ENCODE results near the gene RPL36AL. TPM values are rescaled to one million over a fixed set of nuclear protein-coding genes. Genes with fewer than 3 reads are reported as not detected.

RPL36AL gene
- total RNA-seq, 1 experiment from 2014 or later = 223 TPM

- DNase-seq (ENCODE audit: low spot score) = no peak
Observed at GRCh38 chr14:49581209-49582112, 39.0 kb downstream of the RPL36AL start.

GRCh38 chr14:49579841-49580240 lies 40.6 kb downstream of the RPL36AL start:
- DNase-seq (ENCODE audit: low spot score) = no peak

- DNase-seq (ENCODE audit: low spot score) = no peak
Observed at GRCh38 chr14:49578141-49578540, 42.3 kb downstream of the RPL36AL start.

DNA sequence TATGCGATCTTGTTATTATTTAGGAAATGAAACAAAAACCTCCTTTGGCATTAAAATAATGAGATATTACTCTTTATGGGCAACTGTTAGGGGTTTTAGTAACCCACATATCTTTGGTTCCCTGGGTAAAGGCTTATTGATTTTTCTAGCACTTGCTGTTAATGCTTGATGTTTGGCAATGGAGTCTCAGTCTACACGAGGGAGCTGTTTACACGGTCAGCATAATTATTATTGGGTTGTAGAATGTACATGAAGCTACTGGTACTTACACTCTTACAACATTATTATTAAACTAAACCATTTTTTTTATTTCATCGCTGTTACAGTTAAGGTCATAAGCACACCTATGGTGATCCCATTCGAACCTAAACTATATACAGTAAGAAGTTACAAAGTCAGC lies 46.4 kb downstream of the RPL36AL start:
- no peak for DNase-seq (ENCODE audit: low spot score)

DNA sequence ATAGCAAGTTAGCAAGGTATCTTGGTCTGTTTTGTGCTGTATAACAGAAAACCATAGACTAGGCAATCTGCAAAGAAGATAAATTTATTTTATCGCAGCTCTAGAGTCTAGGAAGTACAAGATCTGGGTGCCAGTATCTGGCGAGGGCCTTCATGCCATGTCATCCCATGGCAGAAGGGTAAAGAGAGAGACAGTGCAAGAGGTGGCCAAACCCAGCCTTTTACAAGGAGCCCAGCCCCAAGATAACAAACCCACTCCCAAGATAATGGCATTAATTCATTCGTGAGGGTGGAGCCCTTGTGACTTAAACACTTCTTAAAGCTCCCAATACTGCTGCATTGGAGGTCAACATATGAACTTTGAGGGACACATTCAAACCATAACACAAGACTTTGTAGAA lies 51.1 kb downstream of the RPL36AL start:
- DNase-seq (ENCODE audit: low spot score) = no peak

Other genes starting within 250 kb of the RPL36AL start
- gene RPS29, start 34.2 kb downstream of the RPL36AL start, total RNA-seq (2014; rRNA removed; shearing (Covaris generic)) = 1,242 and 2,235 TPM in 2 replicates
- 48.7 and 53.1 TPM in 2 replicates for gene LRR1, start 21.7 kb downstream of the RPL36AL start, total RNA-seq (2014; rRNA removed; shearing (Covaris generic))
- gene MGAT2, start 173 bp upstream of the RPL36AL start, total RNA-seq (2014; rRNA removed; shearing (Covaris generic)) = 69.4 and 87.3 TPM in 2 replicates
- gene DNAAF2, start 14.6 kb upstream of the RPL36AL start, total RNA-seq (2014; rRNA removed; shearing (Covaris generic)) = 8.8 and 10.1 TPM in 2 replicates
- gene POLE2, start 67.6 kb upstream of the RPL36AL start, total RNA-seq (2014; rRNA removed; shearing (Covaris generic)) = 9.4 and 25.8 TPM in 2 replicates
- gene KLHDC1, start 72.5 kb upstream of the RPL36AL start, total RNA-seq (2014; rRNA removed; shearing (Covaris generic)) = 0.05 and 1.3 TPM in 2 replicates
- 37.1 and 42.2 TPM in 2 replicates for gene KLHDC2, start 147.5 kb upstream of the RPL36AL start, total RNA-seq (2014; rRNA removed; shearing (Covaris generic))
- 24.1 and 33.2 TPM in 2 replicates for gene NEMF, start 232.2 kb upstream of the RPL36AL start, total RNA-seq (2014; rRNA removed; shearing (Covaris generic))

Measured in A172 (cell line).